ENCODE data around the gene TRPM5.
"Not testable (repeated sequence)": the region's sequence is repeated elsewhere in the genome, so short reads cannot be mapped to it uniquely, and the experiment has no call there.

TRPM5 gene, protein sequence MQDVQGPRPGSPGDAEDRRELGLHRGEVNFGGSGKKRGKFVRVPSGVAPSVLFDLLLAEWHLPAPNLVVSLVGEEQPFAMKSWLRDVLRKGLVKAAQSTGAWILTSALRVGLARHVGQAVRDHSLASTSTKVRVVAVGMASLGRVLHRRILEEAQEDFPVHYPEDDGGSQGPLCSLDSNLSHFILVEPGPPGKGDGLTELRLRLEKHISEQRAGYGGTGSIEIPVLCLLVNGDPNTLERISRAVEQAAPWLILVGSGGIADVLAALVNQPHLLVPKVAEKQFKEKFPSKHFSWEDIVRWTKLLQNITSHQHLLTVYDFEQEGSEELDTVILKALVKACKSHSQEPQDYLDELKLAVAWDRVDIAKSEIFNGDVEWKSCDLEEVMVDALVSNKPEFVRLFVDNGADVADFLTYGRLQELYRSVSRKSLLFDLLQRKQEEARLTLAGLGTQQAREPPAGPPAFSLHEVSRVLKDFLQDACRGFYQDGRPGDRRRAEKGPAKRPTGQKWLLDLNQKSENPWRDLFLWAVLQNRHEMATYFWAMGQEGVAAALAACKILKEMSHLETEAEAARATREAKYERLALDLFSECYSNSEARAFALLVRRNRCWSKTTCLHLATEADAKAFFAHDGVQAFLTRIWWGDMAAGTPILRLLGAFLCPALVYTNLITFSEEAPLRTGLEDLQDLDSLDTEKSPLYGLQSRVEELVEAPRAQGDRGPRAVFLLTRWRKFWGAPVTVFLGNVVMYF (N-terminal part only)
- 0 to 0.78 (median 0.06) reads per million in 9 experiments for total RNA-seq

GRCh38 chr11:2443881-2444820 is at the start of gene TRPM5:
Gene TRPM5 (minus strand): TSS chr11:2444514. CDS start chr11:2423036, 21,478 bp downstream.
- Mint-ChIP-seq H3K36me3 (ENCODE audit: insufficient read depth) (peaks cover 3% of the 10 kb centered on the region), H3K4me3 (peak within 1 kb of the TSS; percentile 83 to 91), H3K4me1 (ENCODE audit: low read depth in 2 of 2) (peaks cover 22 to 27% of the 10 kb centered on the region in 2 donors), H3K27ac (peak within 1 kb of the TSS in 1 of 2 donors; percentile 59), H3K27me3 (peaks cover 5 to 29% of the 10 kb centered on the region in 2 donors), H3K9me3 (no peaks in the 10 kb centered on the region)
- DNase-seq (peak; percentile 35 to 44 (median 42)), ATAC-seq (replicated peaks) (peak; percentile 38)

GRCh38 chr11:2489083-2489482 is 44.8 kb upstream of the TRPM5 start:
- ATAC-seq (replicated peaks) (no peak), DNase-seq (no peak)
- Mint-ChIP-seq H3K36me3 (ENCODE audit: insufficient read depth) (no peaks in the 10 kb centered on the region), H3K9me3 (peaks cover 0 to 9% of the 10 kb centered on the region in 2 donors), H3K27me3 (peaks cover 22 to 55% of the 10 kb centered on the region in 2 donors), H3K4me1 (ENCODE audit: low read depth in 2 of 2) (no peaks in the 10 kb centered on the region), H3K27ac (no peak overlapping the region), H3K4me3 (no peak overlapping the region)

DNA sequence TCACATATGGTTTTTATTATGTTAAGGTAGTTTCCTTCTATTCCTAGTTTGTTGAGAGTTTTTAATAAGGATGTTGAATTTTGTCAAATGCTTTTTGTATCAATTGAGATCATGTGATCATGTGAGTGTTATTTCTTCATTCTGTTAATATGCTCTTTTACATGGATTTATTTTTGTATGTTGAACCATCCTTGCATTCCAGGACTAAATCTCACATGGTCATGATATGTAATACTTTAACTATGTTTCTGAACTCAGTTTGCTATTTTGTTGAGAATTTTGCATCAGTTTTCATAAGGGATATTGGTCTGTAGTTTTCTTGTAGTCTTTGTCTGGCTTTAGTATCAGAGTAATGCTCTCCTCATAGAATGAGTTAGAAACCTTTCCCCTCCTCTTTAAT is 43.7 kb upstream of the TRPM5 start:
- Mint-ChIP-seq H3K4me3 (no peak overlapping the region), H3K9me3 (peaks cover 0 to 9% of the 10 kb centered on the region in 2 donors)

DNA sequence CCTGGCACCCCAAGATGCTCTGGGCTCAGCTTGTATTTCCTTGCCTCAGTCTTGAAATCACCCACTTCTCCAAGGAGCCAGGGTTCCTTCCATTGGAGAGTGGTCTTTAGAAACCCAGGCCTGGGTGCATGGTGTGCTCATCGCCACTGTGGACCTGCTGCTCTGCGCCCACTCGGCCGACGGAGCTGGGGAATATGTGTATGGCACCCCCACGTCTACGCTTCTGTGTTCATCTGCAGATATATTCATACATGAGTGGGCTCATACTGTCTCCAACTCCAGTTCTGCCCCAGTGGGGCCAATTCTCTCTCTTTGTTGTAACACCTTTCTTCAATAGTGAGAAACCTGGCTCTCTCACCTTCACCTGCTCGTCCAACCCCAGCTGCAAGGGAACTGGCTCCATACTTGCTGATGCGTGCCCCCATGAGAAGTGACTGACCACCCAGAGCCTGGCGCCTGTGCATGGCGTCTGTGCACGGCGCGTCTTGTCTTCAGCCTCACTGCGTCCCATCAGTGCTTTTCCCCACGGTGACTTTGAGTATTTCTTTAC is 40.3 kb upstream of the TRPM5 start:
- Mint-ChIP-seq H3K4me3 (no peak overlapping the region), H3K9me3 (peaks cover 11 to 15% of the 10 kb centered on the region in 2 donors), H3K27me3 (peaks cover 27 to 36% of the 10 kb centered on the region in 2 donors), H3K27ac (peak overlapping the region in 1 of 2 donors; percentile 31), H3K4me1 (ENCODE audit: low read depth in 2 of 2) (peaks cover 7 to 10% of the 10 kb centered on the region in 2 donors), H3K36me3 (ENCODE audit: insufficient read depth) (no peaks in the 10 kb centered on the region)
- DNase-seq (no peak), ATAC-seq (replicated peaks) (no peak)

More for the DNA sequence above, 43.7 kb upstream of the TRPM5 start:
- ATAC-seq (replicated peaks) (no peak), DNase-seq (no peak)
- Mint-ChIP-seq H3K27ac (no peak overlapping the region), H3K27me3 (peaks cover 13 to 50% of the 10 kb centered on the region in 2 donors), H3K36me3 (ENCODE audit: insufficient read depth) (no peaks in the 10 kb centered on the region), H3K4me1 (ENCODE audit: low read depth in 2 of 2) (no peaks in the 10 kb centered on the region)

GRCh38 chr11:2483426-2483825 is 39.1 kb upstream of the TRPM5 start:
- Mint-ChIP-seq H3K27ac (no peak overlapping the region), H3K9me3 (peaks cover 10 to 12% of the 10 kb centered on the region in 2 donors), H3K27me3 (peaks cover 27 to 28% of the 10 kb centered on the region in 2 donors), H3K4me1 (ENCODE audit: low read depth in 2 of 2) (peaks cover 7 to 10% of the 10 kb centered on the region in 2 donors), H3K4me3 (no peak overlapping the region), H3K36me3 (ENCODE audit: insufficient read depth) (no peaks in the 10 kb centered on the region)
- DNase-seq = no peak
- ATAC-seq (replicated peaks) = no peak

DNA sequence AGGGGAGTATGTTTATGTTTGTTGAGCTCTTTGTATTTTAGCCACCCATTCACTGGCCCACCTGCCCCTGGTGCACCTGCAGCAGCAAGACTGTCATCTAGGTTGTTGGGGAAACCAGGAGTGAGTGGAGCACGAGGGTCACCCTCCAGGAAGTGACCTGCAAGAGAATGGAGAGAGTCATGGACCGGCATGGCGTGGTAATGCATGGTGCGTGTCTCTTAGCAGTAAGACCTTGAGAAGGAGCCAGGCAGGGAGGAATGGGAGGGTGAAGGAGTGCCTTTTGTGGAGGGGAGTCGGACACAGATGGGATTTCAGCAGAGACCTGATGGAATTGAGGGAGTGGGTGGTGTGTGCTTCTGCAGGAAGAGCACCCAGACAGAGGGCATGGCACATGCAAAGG is 38.4 kb upstream of the TRPM5 start:
- Mint-ChIP-seq H3K9me3 (peaks cover 7 to 12% of the 10 kb centered on the region in 2 donors), H3K4me3 (no peak overlapping the region), H3K4me1 (ENCODE audit: low read depth in 2 of 2) (peaks cover 7 to 10% of the 10 kb centered on the region in 2 donors), H3K27ac (no peak overlapping the region), H3K27me3 (peaks cover 22 to 27% of the 10 kb centered on the region in 2 donors), H3K36me3 (ENCODE audit: insufficient read depth) (no peaks in the 10 kb centered on the region)
- no peak for ATAC-seq (replicated peaks)
- no peak for DNase-seq

- ATAC-seq (replicated peaks) = no peak
- peaks cover 7 to 10% of the 10 kb centered on the region in 2 donors for H3K4me1 Mint-ChIP-seq (ENCODE audit: low read depth in 2 of 2)
Measured at GRCh38 chr11:2482204-2482603, 37.9 kb upstream of the TRPM5 start.

GRCh38 chr11:2481253-2481652 is 36.9 kb upstream of the TRPM5 start:
- Mint-ChIP-seq H3K4me1 (ENCODE audit: low read depth in 2 of 2) (peaks cover 7 to 10% of the 10 kb centered on the region in 2 donors), H3K9me3 (peaks cover 7 to 12% of the 10 kb centered on the region in 2 donors), H3K27me3 (peaks cover 22 to 27% of the 10 kb centered on the region in 2 donors), H3K27ac (no peak overlapping the region), H3K36me3 (ENCODE audit: insufficient read depth) (no peaks in the 10 kb centered on the region), H3K4me3 (no peak overlapping the region)
- ATAC-seq (replicated peaks) = no peak
- DNase-seq = no peak

More at GRCh38 chr11:2482204-2482603, 37.9 kb upstream of the TRPM5 start:
- H3K9me3 Mint-ChIP-seq = peaks cover 7 to 12% of the 10 kb centered on the region in 2 donors
- no peak overlapping the region for H3K27ac Mint-ChIP-seq
- no peak for DNase-seq
- peaks cover 22 to 27% of the 10 kb centered on the region in 2 donors for H3K27me3 Mint-ChIP-seq
- H3K4me3 Mint-ChIP-seq = no peak overlapping the region
- H3K36me3 Mint-ChIP-seq (ENCODE audit: insufficient read depth) = no peaks in the 10 kb centered on the region

DNA sequence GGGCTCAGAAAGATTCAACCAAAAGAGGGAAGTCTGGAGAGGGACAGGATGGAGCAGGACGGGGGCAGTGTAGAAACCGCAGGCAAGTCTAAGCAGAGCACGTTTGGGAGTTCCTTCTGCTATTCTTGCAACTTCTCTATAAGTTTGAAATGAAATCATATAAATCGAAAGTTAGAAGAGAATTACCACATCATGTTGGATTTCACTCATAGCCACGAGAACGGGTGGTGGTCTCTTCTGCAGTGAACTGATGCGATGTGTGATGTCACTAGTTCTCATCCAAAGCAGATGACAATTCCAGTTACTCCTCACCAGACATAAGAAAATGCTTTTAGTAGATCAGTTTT is 36.5 kb upstream of the TRPM5 start:
- H3K27ac Mint-ChIP-seq = no peak overlapping the region
- peaks cover 7 to 10% of the 10 kb centered on the region in 2 donors for H3K4me1 Mint-ChIP-seq (ENCODE audit: low read depth in 2 of 2)
- H3K9me3 Mint-ChIP-seq = peaks cover 7 to 12% of the 10 kb centered on the region in 2 donors
- DNase-seq (no peak), ATAC-seq (replicated peaks) (peak; percentile 32)
- H3K36me3 Mint-ChIP-seq (ENCODE audit: insufficient read depth) = no peaks in the 10 kb centered on the region
- peaks cover 22 to 27% of the 10 kb centered on the region in 2 donors for H3K27me3 Mint-ChIP-seq
- no peak overlapping the region for H3K4me3 Mint-ChIP-seq

DNA sequence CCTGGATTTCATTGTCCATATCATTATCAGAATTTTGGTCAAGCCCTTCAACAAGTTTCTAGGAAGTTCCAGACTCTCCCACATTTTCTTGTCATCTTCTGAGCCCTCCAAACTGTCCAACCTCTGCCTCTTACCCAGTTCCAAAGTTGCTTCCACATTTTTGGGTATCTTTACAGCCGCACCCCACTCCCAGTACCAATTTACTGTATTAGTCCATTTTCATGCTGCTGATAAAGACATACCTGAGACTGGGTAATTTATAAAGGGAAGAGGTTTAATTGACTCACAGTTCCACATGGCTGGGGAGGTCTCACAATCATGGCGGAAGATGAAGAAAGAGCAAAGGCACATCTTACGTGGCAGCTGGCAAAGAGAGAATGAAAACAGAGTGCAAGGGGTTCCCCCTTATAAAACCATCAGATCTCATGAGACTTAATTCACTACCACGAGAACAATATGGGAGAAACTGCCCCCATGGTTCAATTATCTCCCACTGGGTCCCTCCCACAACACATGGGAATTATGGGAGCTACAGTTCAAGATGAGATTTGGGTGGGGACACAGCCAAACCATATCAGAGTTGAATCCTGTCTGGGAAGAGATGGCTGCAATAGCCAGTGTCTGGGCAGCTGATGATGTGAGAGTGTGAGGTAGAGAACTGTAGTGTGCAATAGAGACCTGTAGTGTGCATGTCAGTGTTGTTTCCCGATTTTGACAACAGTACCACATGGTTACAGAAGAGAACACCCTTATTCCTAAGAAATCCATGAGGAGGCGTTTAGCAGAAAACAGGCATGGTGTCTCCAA is 36.0 kb upstream of the TRPM5 start:
- Mint-ChIP-seq H3K27me3 (peaks cover 16 to 31% of the 10 kb centered on the region in 2 donors), H3K9me3 (peaks cover 7 to 12% of the 10 kb centered on the region in 2 donors)
- H3K36me3 Mint-ChIP-seq (ENCODE audit: insufficient read depth); H3K4me3 Mint-ChIP-seq; ATAC-seq (replicated peaks); H3K4me1 Mint-ChIP-seq (ENCODE audit: low read depth in 2 of 2); DNase-seq; H3K27ac Mint-ChIP-seq: not testable (repeated sequence)

DNA sequence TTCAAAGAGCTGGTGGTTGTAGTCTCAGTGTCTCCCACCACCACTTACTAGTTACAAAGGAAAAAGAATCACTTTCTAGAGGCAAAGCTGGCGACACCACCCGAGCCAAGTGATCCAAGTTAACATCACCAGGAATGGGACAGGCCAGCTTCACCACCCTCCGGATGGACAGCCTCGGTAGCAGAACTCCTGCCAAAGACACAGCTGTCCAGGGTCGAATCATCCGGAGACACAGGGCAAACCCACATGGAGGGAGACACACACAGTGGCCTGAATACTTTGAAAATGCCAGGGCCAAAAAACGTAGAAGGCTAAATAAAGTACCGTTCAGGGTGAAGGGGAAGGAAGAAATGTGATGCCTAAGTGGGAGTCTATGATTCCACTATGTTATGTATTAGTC is 33.6 kb upstream of the TRPM5 start:
- no peak overlapping the region for H3K4me3 Mint-ChIP-seq
- DNase-seq = no peak
- ATAC-seq (replicated peaks) = no peak
- H3K9me3 Mint-ChIP-seq = peaks cover 7 to 12% of the 10 kb centered on the region in 2 donors
- no peaks in the 10 kb centered on the region for H3K36me3 Mint-ChIP-seq (ENCODE audit: insufficient read depth)
- H3K4me1 Mint-ChIP-seq (ENCODE audit: low read depth in 2 of 2) = peaks cover 7 to 10% of the 10 kb centered on the region in 2 donors
- no peak overlapping the region for H3K27ac Mint-ChIP-seq
- H3K27me3 Mint-ChIP-seq = peaks cover 4 to 28% of the 10 kb centered on the region in 2 donors

DNA sequence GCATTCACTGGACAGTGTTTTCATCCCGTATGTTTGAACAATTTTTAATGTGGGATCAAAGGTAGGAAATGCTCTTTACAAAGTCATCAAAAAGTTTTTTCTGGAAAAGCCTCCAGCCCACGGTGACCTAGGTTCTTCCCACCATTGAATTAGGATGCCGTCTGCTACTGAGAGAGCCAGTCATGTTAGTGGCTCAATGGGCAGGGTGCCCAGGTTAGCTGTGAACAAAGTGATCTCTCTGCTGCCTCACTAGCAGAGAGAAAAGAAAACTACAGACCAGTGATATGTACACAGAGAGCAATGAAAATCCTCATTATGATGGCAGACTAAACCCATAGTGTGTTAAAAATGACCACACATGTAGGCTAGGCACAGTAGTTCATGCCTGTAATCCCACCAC is 32.9 kb upstream of the TRPM5 start:
- Mint-ChIP-seq H3K9me3 (peaks cover 7 to 12% of the 10 kb centered on the region in 2 donors), H3K4me1 (ENCODE audit: low read depth in 2 of 2) (peaks cover 6 to 7% of the 10 kb centered on the region in 2 donors), H3K27ac (no peak overlapping the region), H3K27me3 (peaks cover 0 to 21% of the 10 kb centered on the region in 2 donors), H3K36me3 (ENCODE audit: insufficient read depth) (no peaks in the 10 kb centered on the region), H3K4me3 (no peak overlapping the region)
- ATAC-seq (replicated peaks) (no peak), DNase-seq (no peak)

Measured in effector memory CD8-positive, alpha-beta T cell (primary cell).